HG03097 (cell line): Measurements from ENCODE around the gene MINDY1.

ENCODE experiments used
- ATAC-seq: cut with Tn5 transposase; IDR thresholded peaks from one replicate; pipeline ENCODE4 v1.9.1; 2021; ENCODE audit not compliant: unreplicated experiment, low FRiP score

The MINDY1 gene

DNA sequence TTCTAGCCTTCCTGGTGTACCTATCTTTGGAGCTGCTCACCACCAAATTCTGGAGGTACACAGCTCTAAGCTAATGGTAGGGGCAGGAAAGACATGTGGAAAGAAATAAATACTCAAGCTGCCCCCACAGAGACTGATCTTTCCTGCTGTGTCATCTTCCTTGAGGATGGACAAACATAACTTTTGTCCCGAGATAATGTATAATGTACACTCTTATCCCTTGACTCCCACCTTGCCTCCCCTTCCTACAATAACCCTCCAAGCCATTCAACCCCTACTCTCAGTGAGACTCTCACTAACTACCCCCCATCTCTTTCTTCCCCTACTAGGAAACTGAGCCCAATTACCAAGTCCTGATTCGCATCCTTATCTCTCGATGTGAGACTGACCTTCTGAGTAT lies 12.5 kb downstream of the MINDY1 start:
- ATAC-seq: no peak

DNA sequence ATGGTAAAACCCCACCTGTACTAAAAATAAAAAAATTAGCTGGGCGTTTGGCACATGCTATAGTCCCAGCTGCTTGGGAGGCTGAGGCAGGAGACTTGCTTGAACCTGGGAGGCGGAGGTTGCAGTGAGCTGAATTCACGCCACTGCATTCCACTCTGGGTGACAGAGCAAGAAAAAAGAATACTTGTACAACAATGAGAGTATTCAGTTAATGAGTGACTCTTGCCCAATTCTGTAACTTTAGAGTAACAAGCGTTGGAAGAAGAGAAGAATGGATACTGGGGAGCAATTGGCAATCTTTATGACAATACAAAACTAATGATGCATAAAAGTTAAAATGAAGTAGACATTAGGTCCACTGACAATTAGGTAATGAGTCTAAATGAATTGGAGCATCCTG lies 14.1 kb downstream of the MINDY1 start:
- no peak for ATAC-seq

DNA sequence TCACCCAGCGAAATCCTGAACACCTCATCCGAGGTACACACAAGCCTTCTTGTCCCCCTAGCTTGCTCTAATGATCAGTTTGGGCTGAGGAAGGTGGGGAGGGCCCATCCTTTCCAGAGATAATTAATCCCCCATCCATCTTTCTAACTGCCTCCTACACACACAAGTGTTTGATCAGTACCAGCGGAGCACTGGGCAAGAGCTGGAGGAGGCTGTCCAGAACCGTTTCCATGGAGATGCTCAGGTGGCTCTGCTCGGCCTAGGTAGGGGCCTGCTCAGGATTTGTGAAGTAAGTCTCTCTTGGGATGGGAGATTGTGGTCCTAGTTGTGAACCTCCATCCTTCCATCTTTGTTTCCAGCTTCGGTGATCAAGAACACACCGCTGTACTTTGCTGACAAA lies 18.8 kb downstream of the MINDY1 start:
- no peak for ATAC-seq

DNA sequence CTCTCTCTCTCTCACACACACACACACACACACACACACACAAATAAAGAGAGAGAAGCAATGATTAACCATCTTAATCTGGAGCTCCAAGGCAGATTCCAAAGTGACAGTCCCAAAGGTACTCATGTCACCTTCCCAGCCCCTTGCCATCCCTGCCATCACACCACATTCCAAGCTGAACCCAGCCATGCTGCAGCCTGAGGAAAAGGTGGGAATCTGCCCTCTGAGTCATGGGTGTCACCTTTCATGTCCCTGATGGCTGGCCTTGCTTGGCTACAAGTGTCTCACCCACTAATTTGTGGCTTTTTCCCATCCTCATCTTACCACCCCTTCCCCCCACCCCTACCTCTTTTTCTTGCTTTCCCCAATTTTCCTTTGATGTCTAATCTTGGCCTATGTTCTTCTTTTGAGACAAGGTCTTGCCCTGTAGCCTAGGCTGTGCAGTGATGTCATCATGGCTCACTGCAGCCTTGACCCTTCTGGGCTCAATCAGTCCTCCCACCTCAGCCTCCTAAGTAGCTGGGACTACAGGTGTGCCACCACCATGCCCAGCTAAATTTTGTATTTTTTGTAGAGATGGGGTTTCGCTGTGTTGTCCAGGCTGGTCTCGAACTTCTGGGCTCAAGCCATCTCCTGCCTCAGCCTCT lies 21.4 kb downstream of the MINDY1 start:
- ATAC-seq: no peak

DNA sequence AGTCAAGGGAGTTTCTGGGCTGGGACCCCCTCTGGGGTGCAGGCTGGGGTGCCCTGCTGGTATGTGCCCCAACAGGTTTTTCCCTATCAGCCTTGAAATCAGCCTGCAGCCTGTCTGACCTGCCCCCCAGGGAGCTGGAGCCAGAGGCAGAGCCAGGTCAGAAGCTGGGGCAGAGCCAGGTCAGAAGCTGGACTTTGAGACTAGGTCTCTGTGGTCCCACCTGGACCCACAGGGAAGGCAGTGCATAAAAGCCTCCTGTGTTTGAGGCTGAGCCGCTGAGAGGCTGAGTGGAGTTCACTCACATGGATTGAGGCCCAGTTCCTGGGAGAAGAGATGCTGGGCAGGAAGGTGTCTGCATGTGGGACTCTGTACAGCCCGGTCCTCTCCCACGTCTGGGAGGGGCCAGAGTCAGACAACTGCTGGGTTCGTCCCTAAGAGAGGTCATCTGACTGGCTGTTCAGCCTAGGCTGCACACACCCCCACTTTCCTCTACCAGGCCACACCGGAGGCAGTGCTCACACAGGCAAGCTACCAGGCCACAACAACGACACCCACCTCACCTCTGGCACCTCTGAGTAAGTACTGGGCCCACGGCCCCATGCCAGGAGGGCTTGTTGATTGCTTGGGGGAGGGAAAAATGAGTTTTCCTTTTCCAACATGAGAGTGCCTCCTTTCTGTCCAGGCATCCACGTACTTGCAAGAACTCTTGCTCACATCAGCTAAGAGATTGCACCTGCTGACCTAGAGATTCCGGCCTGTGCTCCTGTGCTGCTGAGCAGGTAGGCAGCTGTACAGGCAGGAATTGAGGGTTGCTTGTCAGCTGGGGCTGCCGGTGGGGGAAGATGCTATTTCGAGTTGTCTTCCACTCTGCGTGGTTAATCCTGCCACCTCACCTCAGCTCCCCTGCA lies 24.6 kb downstream of the MINDY1 start, which contains the start of gene ANXA9:
ANXA9 (plus strand) TSS at position 488 of the 908 bp plus-strand sequence. CDS start 814 bp downstream, outside the sequence.
- no peak for ATAC-seq

DNA sequence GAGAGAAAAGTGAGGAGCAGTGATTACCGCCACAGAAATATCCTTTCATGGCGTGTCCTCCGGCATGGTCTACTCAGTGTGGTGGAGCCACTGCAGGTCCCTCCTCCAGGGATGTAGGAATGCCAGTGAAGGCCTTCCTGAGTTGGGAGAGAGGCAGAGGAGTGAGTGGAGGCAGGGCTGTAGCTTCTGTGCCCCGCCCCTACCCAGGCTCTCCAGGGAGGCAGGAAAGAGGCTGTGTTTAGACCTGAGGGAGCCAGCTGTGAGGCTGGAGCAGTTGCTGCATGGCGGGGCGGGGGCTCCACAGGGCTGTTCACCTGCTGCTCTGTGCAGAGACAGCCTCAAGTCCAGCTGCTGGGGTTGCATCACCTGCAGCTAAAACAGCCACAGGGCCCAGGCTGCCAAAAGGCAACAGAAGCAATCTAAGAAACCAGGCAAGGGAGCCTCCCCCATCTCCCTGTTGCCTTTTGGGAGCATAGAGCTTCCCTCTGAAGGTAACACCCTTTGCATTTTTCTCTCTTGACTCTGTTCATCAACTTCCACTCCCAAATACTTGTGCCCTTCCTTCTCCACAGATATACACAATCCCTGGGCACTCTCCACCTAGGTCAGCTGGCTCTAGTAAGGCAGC lies 25.4 kb downstream of the MINDY1 start:
- ATAC-seq: no peak

DNA sequence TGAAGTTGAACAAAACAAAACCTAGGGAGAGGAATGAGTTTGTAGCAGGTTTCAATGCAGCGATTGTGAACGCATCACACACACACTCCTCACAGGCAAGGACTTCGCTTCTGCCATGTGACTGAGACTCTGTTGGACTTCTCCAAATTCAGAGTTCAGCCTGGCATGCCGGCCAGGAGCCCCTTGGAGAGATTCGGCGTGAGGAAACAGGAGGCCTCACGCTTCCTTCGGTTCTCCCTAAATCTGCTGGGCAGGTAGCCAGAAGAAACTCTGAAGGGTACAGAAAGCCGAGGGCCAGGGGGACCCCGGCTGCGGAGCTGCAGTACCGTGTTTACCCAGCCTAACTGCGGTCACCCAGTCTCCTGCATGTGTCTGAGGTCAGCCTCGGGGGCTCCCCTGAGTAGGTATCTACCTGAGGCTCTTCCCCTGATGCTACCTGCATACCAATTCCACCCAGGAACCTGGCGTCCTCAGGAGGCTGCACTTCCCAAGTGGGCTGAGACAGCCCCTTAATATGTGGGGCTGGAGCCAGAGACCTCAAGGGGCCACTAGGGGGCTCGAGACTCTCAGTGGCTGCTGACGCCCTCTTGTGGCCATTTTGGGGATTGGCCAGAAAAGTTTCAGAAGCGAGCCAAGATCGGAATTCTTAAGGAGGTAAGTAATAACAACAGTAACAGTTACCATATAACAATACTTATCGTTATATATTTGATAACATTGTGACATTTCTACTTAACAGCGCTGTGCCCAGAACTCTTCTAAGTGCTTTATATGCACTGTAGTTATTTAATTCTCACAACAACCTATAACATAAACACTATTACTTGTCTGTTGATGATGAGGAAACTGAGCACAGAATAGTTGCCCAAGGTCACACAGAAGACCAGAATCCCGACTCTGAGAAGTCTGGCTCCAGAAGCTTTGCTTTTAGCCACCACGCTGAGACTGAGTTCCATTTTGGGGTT lies 27.3 kb downstream of the MINDY1 start:
- ATAC-seq: peak; percentile 40

DNA sequence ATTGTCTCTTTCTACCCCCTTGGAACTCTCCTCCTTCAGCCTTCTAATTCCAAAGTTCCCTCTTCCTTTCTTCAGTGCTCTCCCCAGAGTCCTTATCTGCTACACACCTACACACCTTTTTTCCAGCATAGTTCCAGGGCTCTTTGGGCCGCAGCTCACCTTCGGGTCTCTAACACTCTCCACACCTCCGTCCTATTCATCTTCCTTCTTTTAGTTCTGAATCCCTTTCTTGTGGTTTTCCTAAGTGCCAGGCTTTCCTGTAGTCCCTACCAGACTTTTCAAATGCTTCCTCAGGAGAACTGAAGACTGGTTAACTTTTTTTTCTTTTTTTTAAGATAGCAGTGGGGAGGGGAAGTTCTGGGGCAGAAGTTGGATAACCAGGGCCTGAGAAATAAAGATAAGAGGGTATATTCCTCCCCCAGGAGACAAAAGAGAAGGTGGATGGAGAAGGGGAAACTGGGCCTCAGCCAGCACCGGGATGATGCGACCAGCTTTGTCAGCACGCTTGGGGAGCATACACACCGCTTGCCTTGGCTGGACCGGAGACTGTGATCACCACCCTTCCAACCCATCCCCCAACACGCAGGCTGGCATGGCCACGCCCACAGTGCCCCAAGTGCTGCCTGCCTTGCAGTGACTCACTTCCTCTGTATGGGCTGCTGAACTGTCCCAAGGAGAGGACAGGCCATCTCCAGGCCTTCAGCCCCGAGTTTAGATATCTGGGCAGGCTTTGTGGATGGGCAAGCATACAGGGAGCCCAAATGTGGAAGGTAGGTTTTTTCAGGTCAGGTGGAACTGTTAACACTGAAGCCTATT lies 29.6 kb downstream of the MINDY1 start:
- no peak for ATAC-seq

DNA sequence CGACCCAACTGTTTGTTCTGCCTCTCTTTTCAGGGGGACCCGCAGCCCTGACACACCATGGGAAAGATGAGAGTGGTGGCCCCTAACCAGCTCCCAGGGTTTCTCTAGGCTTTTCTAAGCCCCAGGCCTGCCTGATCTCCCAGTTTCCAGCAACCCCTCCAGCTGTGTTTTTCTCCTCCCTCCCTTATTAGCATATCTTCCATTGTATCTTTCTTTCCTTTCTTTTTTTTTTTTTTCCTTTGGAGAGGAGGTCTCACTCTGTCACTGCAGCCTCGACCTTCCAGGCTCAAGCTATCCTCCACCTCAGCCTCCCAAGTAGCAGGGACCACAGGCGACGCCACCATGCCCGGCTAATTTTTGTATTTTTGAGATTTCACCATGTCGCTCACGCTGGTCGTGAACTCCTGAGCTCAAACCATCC lies 30.3 kb downstream of the MINDY1 start:
- ATAC-seq: no peak

DNA sequence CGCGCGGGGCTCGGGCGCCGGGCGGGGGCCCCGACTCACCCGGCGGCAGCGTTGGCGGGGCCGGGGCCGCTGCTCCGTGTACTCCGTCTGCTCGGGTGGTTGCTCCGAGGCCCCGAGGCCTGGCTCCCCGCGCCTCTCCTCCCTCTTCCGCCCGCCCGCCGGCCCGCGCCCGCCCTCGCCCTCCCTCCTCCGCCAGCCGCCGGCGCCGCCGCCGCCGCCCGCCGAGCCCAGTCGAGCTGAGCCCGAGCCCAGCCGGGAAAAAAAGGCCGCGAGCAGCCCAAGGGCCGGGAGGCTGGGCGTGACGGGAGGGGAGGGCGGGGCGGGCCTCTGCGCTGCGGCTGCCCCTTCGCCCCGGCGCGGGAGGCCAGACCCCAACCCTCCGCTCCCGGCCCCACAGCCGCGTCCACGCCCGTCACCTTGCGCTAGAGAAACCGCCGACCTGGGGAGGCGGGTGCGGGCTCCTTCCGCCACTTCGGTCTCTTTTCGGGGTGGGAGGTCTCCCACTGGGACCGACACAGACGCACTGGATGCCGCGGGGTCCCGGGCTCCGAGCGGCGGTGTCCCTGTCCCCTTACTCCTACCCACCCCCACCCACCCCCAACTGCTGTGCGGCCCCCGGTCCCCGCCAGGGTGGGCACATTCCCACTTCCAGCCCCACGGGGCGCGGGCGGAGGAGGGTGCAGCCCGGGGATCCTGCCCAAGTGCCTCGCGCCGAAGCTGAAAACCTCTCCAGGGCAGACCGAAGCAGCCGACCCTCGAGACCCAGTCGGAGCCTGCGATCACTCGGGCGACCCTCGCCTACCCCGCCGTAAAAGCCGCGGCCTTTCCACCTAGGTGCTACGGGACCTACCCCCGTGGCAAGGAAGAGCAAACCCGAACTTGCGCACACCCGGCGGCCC lies 31.9 kb downstream of the MINDY1 start, which contains the start of gene CERS2:
CERS2 (minus strand) TSS at position 256 of the 899 bp plus-strand sequence. CDS start 5,745 bp downstream, outside the sequence.
- ATAC-seq: peak; percentile 43

DNA sequence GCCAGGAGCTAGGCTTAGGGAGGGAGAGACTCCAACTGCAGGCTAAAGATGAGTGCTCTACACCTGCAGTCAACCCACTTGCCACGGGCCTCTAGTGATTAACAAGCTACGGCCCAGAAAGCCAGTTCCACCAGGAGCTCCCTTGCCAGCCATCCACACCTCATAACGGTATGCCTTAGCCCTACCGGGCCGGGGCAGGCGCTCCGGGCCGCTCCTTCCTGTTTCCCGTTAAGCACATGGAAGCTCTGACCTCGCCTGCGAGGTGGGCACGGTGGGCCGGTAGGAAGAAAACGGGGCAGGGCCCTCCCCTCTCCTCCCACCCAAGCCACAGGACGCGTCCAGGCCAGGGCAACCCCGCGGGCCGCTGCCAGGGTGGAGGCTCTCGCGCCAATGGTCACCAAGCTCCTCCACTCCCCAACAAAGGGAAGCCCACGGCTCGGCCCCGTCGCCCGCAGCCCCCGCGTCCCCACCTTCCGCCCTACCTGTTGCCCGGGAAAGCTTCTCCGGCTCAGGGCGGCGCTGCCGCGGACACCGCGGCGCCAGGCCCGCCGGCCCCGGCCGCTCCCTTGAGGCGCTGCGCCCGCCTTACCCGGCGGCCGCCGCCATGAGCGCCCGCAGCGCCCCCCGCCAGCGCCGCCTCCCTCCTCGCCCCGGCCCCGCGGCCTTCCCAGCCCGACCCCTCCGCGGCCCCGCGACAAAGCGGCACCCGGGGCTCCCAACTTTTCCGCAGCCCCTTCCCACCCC lies 32.7 kb downstream of the MINDY1 start:
- ATAC-seq: peak; percentile 28

DNA sequence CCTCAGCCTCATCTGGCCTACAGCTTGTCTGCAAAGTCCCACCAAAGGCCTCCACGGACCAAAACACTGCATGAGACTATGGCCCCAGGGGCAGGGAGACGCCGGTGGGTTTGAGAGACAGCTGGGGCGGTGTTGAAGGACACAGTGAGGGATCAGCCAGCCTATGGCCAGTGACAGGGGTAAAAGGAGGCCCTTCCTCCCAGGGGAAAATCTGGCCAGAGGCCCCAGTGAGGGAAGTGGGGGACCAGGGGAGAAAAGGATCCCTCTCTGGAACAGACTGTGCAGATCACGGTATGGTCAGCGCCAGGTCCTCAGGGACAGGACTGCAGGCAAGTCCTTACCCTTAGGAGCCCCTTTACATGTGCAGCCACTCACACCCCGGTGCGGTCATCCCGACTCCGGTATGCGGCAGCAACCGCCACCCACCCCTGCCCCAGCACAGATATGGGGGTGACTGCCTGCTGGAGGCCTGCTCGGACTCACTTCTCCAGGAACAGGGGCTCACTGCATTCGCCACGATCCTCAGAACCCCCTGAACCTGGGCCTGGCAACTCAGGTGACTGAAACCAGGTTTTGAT lies 33.4 kb downstream of the MINDY1 start:
- ATAC-seq: no peak

DNA sequence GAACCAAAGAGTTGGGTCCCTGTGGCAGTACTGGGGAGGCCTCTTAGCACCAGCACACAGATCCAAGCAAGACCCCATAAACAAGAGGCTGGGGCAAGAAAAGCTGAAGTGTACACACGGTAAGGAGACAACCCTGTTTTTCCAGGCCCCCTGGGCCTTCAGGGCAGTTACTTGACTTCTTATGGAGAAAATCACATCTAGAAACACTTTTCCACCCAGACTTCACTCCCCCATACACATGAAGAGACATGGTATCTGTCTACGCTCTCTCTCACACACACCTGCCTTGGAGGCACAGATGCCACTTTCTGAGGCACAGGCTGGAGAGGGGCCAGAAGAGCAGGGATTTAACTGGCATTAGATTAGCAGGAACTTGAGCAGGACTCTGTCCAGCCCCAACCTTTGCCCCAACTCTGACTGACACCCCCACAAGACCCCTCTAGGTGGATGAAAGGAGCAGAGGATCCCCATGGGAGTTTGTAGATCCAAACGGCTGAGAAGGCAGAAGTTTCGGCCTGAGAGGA lies 34.2 kb downstream of the MINDY1 start:
- no peak for ATAC-seq

DNA sequence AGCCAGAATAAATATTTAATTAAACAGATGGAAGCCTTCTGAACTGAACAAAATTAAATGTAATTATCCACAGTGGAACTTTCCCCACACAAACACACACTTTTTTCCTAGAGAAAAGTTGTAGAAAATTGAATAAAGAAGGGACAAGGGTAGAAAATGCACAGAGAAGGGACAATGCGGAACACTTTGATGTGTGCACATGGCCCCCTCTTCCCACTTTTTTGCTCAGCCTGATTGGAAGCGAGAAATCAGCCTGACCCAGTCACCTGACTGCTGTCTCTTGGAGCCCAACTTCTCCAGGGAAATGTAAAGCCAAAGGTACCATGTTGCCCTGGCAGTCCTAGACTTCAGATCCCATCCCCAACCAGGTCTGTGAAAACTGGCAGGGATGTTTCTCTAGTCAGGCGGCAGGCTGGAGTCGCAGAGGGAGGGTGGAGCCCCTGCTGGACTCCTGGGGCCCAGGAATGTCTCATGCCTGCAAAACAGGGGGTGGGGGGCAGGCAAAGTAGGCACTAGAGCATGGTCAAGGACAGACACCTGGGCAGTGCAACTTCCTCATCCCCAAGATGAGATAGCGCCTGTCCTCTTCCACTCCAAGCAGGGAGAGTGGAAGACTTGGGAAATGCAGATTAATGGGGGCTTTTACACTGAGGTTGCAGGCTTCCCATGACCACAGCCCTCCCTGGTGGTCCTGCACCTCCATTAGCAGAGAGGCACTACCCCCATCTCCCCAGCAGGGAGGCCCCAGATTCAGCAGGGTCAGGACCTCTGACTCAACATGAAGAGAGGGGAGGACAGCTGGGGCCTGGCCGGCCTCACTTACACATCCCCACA lies 34.9 kb downstream of the MINDY1 start:
- no peak for ATAC-seq

DNA sequence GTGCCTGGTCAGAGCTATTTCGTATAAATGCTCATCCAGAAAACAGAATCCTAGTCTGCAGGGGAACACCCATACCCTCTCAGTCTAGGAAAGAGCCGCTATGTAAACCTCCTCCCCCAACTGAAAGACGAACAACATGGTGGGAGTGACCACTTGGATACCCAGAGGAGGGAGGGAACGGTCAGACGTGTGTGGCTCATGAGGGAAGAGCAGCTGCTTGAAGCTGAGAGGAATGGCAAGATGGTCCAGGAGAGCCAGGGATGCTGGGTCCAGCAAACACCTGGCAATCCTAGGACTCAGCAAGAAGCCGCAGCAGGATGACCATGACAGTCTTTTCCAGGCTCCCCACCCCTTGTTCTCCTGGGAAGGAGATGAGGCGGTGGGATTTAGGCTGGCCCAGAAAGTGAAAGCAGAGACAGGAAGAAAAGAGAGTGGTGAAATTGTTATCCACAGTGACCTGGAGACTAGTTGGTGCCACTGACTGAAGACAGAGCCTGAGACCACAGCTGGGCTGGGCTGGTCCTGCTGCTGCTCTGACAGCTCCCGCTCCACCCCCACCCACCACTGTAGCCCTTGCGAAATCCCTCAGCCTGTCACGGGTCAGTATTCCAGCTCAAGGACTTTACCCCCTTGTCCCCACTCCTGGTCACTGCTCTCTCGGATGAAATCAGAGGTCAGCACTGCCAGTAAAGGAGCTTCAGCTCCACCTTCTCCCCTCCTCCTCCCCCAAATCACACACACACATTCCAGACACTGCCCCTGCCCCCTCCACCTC lies 35.7 kb downstream of the MINDY1 start:
- ATAC-seq: no peak
